GM06990 (cell line): ENCODE measurements around the gene PRRC1.

ENCODE experiments used
- DNase-seq: peaks from one replicate; pipeline ENCODE4 v3.0.0-alpha.2; 2011; ENCODE audit not compliant: insufficient read length; ENCODE audit errors: extremely low read depth
- H3K27me3 ChIP-seq: replicated peaks from 2 replicates; pipeline ENCODE4 v1.6.0; 2011; ENCODE audit warnings: low read length; ENCODE audit not compliant: control insufficient read depth, insufficient read depth
- H3K36me3 ChIP-seq: 2 replicates; pipeline ENCODE4 v1.5.1; 2011; ENCODE audit warnings: low read length; ENCODE audit not compliant: control insufficient read depth, insufficient read depth
- H3K4me3 ChIP-seq: replicated peaks from 2 replicates; pipeline ENCODE4 v1.5.1; 2011; ENCODE audit warnings: low read depth, mild to moderate bottlenecking, control low read depth, low read length
- CTCF ChIP-seq: IDR thresholded peaks from 2 replicates; pipeline ENCODE4 v1.5.1; 2011; ENCODE audit warnings: low read length, control low read depth, mild to moderate bottlenecking, inconsistent platforms; ENCODE audit not compliant: insufficient read depth, poor library complexity, severe bottlenecking

Gene PRRC1

GRCh38 chr5:127599847-127600246 lies 82.4 kb downstream of the PRRC1 start:
- no peak for DNase-seq
- no peak overlapping the region for H3K4me3 ChIP-seq
- TF ChIP-seq CTCF, result no peak
- H3K36me3 ChIP-seq, result no peaks in the 10 kb centered on the region
- H3K27me3 ChIP-seq, result no peaks in the 10 kb centered on the region

GRCh38 chr5:127601111-127601510 lies 83.7 kb downstream of the PRRC1 start:
- Histone ChIP-seq H3K27me3 (no peaks in the 10 kb centered on the region), H3K4me3 (no peak overlapping the region), H3K36me3 (no peaks in the 10 kb centered on the region)
- DNase-seq, result no peak
- TF ChIP-seq CTCF, result no peak

- Histone ChIP-seq H3K36me3 (no peaks in the 10 kb centered on the region), H3K27me3 (no peaks in the 10 kb centered on the region), H3K4me3 (no peak overlapping the region)
- TF ChIP-seq CTCF, result no peak
- no peak for DNase-seq
Observed at GRCh38 chr5:127601601-127602000, 84.2 kb downstream of the PRRC1 start.

- no peaks in the 10 kb centered on the region for H3K27me3 ChIP-seq
- DNase-seq, result no peak
- H3K4me3 ChIP-seq, result no peak overlapping the region
- TF ChIP-seq CTCF, result no peak
- H3K36me3 ChIP-seq, result no peaks in the 10 kb centered on the region
Observed at GRCh38 chr5:127602481-127602880, 85.0 kb downstream of the PRRC1 start.

- no peak for TF ChIP-seq CTCF
- H3K4me3 ChIP-seq, result no peak overlapping the region
Observed at GRCh38 chr5:127602896-127603844, 85.7 kb downstream of the PRRC1 start.

More at GRCh38 chr5:127602896-127603844, 85.7 kb downstream of the PRRC1 start:
- Histone ChIP-seq H3K27me3 (no peaks in the 10 kb centered on the region), H3K36me3 (no peaks in the 10 kb centered on the region)
- no peak for DNase-seq
